HEK293 (cell line): ENCODE data around the gene ZNF653.
"Not testable (repeated sequence)": the region's sequence is repeated elsewhere in the genome, so short reads cannot be mapped to it uniquely, and the experiment has no call there.

Experiments
- CTCF ChIA-PET: fragments of 350-600 bp; formaldehyde crosslinking; extraction: SDS; loops from one replicate; lab custom pipeline; 2021; ENCODE audit warnings: antibody characterized with exemption; lab: Yijun Ruan, JAX
- POLR2A ChIA-PET: fragments of 300-600 bp; formaldehyde crosslinking; extraction: SDS; loops from one replicate; lab custom pipeline; 2020; ENCODE audit warnings: antibody characterized with exemption, inconsistent platforms; lab: Yijun Ruan, JAX
- H3K27ac ChIP-seq: fragments of 200-500 bp; sonication (Bioruptor generic); 2 replicates; pipeline ENCODE4 v1.5.1; 2014; ENCODE audit warnings: low read depth, low read length, control low read depth, inconsistent platforms; ENCODE audit errors: extremely low read depth
- H3K36me3 ChIP-seq, 2 experiments: fragments of 200-500 bp in 1 of 2; sonication (Bioruptor generic) in 1 of 2; 1 replicate in 1 of 2; 2 replicates in 1 of 2; pipeline ENCODE4 v1.5.1; 2014 to 2017; ENCODE audit warnings: inconsistent platforms in 2 of 2, low read length in 2 of 2; ENCODE audit not compliant: control insufficient read depth in 2 of 2, insufficient read depth in 1 of 2
- H3K4me1 ChIP-seq: fragments of 200-500 bp; sonication (Bioruptor generic); 2 replicates; pipeline ENCODE4 v1.5.1; 2014; ENCODE audit warnings: mild to moderate bottlenecking, low read length, inconsistent platforms; ENCODE audit not compliant: control insufficient read depth, insufficient read depth
- H3K4me3 ChIP-seq: 2 replicates; pipeline ENCODE4 v1.5.1; 2011; ENCODE audit warnings: low read depth, mild to moderate bottlenecking, control low read depth, low read length, moderate library complexity
- H3K9me3 ChIP-seq: fragments of 200-500 bp; sonication (Bioruptor generic); 2 replicates; pipeline ENCODE4 v1.5.1; 2014; ENCODE audit warnings: low read depth, low read length, inconsistent platforms; ENCODE audit not compliant: control insufficient read depth, insufficient read depth
- HOXC10 ChIP-seq: sonication (generic); formaldehyde crosslinking; IDR thresholded peaks from 2 replicates; pipeline ENCODE4 v1.8.1; 2023; ENCODE audit warnings: mild to moderate bottlenecking, missing genetic modification reagents
- KLF1 ChIP-seq: fragments of 450-650 bp; formaldehyde crosslinking; IDR thresholded peaks from 2 replicates; pipeline ENCODE4 v1.5.1; 2016; ENCODE audit warnings: missing biosample characterization, missing genetic modification characterization
- REPIN1 ChIP-seq: fragments of 450-650 bp; formaldehyde crosslinking; IDR thresholded peaks from 2 replicates; pipeline ENCODE4 v1.5.1; 2017; ENCODE audit warnings: missing biosample characterization, missing genetic modification characterization, low read depth
- YY2 ChIP-seq: fragments of 450-650 bp; formaldehyde crosslinking; IDR thresholded peaks from 2 replicates; pipeline ENCODE4 v1.5.1; 2016; ENCODE audit warnings: missing biosample characterization, missing genetic modification characterization
- ZBTB17 ChIP-seq: fragments of 450-650 bp; formaldehyde crosslinking; IDR thresholded peaks from 2 replicates; pipeline ENCODE4 v1.5.1; 2016; ENCODE audit warnings: missing biosample characterization, missing genetic modification characterization
- ZNF121 ChIP-seq: fragments of 450-650 bp; formaldehyde crosslinking; IDR thresholded peaks from 2 replicates; pipeline ENCODE4 v1.5.1; 2016; ENCODE audit warnings: missing biosample characterization, missing genetic modification characterization
- ZNF2 ChIP-seq: fragments of 450-650 bp; formaldehyde crosslinking; IDR thresholded peaks from 2 replicates; pipeline ENCODE4 v1.5.1; 2016; ENCODE audit warnings: missing biosample characterization, missing genetic modification characterization
- ZNF23 ChIP-seq: fragments of 450-650 bp; formaldehyde crosslinking; IDR thresholded peaks from 2 replicates; pipeline ENCODE4 v1.5.1; 2016; ENCODE audit warnings: missing biosample characterization, missing genetic modification characterization, borderline replicate concordance
- TF ChIP-seq, protein P1 (sequence below): fragments of 450-650 bp; formaldehyde crosslinking; IDR thresholded peaks from 2 replicates; pipeline ENCODE4 v1.5.1; 2016; ENCODE audit warnings: missing biosample characterization, missing genetic modification characterization, borderline replicate concordance
- TF ChIP-seq, protein P2 (sequence below): fragments of 450-650 bp; formaldehyde crosslinking; IDR thresholded peaks from 2 replicates; pipeline ENCODE4 v1.5.1; 2016; ENCODE audit warnings: missing biosample characterization, missing genetic modification characterization

The ZNF653 gene

DNA sequence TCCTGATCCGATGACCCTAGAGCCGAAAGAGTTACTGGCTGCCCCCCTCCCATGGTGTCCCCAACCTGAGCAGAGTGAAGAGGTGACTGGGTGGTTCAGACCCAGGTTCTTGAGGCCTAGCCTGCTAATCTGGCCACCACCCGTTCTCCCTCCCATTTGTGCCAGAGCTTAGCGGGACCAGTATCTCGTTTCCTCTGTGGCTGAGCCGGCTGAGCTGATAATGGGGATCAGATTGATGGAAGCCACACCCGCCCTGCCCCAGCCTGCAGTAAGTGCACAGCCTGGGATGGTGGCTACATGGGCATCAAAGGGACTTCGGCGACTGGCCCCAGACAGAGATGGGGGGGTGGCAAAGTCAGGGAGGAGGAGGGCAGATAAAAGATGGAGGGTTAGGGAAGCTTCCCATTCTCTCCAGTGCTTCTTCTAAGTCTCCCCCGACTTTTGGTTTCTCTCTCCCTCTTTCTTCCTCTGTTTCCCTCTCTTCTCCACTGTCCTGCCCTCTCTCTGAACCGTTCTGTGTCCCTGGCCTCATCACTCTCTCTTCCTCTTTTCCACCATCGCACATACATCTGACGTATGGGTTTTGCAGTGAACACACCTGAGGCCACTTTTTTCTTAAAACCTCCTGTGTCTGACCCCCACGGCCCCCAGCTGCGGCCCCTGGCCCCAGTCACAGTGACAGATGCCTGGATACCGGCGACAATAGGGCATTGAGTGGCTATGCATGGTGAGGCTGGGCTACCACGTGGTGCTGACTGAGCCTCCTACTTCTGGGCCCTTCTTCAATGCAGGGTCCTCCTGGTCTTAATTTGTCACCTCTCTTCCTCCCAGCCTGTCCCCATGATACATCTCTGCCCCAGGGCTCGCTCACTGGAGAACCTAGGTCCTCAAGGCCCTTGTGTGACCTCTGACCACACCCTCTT lies 27.2 kb downstream of the ZNF653 start:
- Histone ChIP-seq H3K4me1 (no peaks in the 10 kb centered on the region), H3K4me3 (no peak overlapping the region), H3K36me3 (no peaks in the 10 kb centered on the region), H3K27ac (no peak overlapping the region), H3K9me3 (no peaks in the 10 kb centered on the region)
- ChIA-PET CTCF (interaction anchor here (0.8 kb wide), 1 partner anchor 9 kb away, joined by 4 read pairs; no protein-coding TSS in a partner anchor), POLR2A (no interaction called here)
- TF ChIP-seq YY2 (tag by site-specific recombination) (no peak), KLF1 (tag by site-specific recombination) (peak; percentile 61)

DNA sequence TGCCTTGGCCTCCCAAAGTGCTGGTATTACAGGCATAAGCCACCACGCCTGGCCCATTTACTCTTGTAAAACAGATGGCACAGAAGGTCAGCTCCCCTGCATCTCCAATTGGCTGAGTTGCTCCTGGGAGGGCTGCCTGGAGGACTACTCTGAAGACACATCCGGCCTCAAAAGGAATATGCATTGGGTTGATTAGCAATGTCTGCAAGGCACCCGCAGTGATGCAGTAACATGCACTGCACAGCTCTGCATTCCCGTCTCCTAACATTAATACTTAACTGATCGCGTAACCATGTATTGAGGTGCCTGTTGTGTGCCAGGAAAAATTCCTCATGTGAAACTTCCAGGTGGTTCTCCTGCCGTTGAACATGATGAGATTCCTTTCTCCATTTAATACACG lies 29.8 kb downstream of the ZNF653 start:
- peak; percentile 15; the same call in 1 of the 2 replicates for TF ChIP-seq ZNF23 (tag by site-specific recombination)
- no peak for TF ChIP-seq HOXC10
- peak; percentile 62 for TF ChIP-seq ZBTB17 (tag by site-specific recombination)
- TF ChIP-seq, protein P1, sequence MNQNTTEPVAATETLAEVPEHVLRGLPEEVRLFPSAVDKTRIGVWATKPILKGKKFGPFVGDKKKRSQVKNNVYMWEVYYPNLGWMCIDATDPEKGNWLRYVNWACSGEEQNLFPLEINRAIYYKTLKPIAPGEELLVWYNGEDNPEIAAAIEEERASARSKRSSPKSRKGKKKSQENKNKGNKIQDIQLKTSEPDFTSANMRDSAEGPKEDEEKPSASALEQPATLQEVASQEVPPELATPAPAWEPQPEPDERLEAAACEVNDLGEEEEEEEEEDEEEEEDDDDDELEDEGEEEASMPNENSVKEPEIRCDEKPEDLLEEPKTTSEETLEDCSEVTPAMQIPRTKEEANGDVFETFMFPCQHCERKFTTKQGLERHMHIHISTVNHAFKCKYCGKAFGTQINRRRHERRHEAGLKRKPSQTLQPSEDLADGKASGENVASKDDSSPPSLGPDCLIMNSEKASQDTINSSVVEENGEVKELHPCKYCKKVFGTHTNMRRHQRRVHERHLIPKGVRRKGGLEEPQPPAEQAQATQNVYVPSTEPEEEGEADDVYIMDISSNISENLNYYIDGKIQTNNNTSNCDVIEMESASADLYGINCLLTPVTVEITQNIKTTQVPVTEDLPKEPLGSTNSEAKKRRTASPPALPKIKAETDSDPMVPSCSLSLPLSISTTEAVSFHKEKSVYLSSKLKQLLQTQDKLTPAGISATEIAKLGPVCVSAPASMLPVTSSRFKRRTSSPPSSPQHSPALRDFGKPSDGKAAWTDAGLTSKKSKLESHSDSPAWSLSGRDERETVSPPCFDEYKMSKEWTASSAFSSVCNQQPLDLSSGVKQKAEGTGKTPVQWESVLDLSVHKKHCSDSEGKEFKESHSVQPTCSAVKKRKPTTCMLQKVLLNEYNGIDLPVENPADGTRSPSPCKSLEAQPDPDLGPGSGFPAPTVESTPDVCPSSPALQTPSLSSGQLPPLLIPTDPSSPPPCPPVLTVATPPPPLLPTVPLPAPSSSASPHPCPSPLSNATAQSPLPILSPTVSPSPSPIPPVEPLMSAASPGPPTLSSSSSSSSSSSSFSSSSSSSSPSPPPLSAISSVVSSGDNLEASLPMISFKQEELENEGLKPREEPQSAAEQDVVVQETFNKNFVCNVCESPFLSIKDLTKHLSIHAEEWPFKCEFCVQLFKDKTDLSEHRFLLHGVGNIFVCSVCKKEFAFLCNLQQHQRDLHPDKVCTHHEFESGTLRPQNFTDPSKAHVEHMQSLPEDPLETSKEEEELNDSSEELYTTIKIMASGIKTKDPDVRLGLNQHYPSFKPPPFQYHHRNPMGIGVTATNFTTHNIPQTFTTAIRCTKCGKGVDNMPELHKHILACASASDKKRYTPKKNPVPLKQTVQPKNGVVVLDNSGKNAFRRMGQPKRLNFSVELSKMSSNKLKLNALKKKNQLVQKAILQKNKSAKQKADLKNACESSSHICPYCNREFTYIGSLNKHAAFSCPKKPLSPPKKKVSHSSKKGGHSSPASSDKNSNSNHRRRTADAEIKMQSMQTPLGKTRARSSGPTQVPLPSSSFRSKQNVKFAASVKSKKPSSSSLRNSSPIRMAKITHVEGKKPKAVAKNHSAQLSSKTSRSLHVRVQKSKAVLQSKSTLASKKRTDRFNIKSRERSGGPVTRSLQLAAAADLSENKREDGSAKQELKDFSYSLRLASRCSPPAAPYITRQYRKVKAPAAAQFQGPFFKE (tag by site-specific recombination): no peak
- no peak overlapping the region for H3K27ac ChIP-seq
- no peak overlapping the region for H3K4me3 ChIP-seq
- H3K36me3 ChIP-seq: no peaks in the 10 kb centered on the region
- POLR2A ChIA-PET: no interaction called here
- CTCF ChIA-PET: interaction anchor here (2.0 kb wide), 1 partner anchor 95 kb away, joined by 9 read pairs; no protein-coding TSS in a partner anchor
- H3K4me1 ChIP-seq: no peaks in the 10 kb centered on the region
- no peaks in the 10 kb centered on the region for H3K9me3 ChIP-seq

DNA sequence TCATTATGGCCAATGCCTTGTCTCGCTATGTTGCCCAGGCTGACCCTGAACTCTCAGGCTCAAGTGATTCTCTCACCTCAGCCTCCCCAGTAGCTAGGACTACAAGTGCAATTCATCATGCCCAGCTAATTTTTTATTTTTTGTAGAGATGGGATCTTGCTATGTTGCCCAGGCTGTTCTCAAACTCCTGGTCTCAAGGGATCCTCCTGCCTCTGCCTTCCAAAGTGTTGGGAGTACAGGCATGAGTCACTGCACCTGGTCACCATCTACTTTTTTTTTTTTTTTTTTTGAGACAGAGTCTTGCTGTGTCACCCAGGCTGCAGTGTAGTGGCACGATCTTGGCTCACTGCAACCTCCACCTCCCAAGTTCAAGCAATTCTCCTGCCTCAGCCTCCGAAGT lies 30.3 kb downstream of the ZNF653 start:
- POLR2A ChIA-PET, H3K4me1 ChIP-seq, H3K27ac ChIP-seq: not testable (repeated sequence)
- peak; percentile 80 for TF ChIP-seq ZNF121 (tag by site-specific recombination)
- TF ChIP-seq, all 188 proteins: peak for 1; not testable (repeated sequence) for 187
- H3K36me3 ChIP-seq, CTCF ChIA-PET, H3K4me3 ChIP-seq, H3K9me3 ChIP-seq: not testable (repeated sequence)

DNA sequence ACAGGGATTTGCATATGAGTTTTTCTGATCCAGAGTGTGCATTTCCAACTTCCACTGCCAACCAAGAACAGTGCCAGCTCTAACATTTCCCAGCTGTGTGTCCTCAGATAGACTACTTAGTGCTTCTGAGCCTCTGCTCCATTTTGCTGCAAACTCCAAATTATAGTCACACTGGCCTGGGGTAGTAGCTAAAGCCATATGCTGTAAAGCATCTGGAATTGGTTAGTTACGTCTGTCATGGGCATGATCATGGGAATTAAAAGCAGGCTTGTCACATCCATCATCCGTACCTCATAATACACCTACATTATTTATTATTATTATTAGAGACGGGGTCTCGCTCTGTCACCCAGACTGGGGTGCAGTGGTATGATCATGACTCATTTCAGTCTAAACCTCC lies 31.9 kb downstream of the ZNF653 start:
- H3K9me3 ChIP-seq: no peaks in the 10 kb centered on the region
- CTCF ChIA-PET: interaction anchor here (0.5 to 1.5 kb wide), 2 partner anchors 21 to 92 kb away, joined by 3 to 6 read pairs; no protein-coding TSS in a partner anchor
- no peaks in the 10 kb centered on the region for H3K4me1 ChIP-seq
- H3K27ac ChIP-seq: no peak overlapping the region
- POLR2A ChIA-PET: interaction anchor here (0.6 kb wide), 1 partner anchor 856 kb away, joined by 4 read pairs; no protein-coding TSS in a partner anchor
- H3K4me3 ChIP-seq: no peak overlapping the region
- H3K36me3 ChIP-seq: no peaks in the 10 kb centered on the region
- TF ChIP-seq, protein P2, sequence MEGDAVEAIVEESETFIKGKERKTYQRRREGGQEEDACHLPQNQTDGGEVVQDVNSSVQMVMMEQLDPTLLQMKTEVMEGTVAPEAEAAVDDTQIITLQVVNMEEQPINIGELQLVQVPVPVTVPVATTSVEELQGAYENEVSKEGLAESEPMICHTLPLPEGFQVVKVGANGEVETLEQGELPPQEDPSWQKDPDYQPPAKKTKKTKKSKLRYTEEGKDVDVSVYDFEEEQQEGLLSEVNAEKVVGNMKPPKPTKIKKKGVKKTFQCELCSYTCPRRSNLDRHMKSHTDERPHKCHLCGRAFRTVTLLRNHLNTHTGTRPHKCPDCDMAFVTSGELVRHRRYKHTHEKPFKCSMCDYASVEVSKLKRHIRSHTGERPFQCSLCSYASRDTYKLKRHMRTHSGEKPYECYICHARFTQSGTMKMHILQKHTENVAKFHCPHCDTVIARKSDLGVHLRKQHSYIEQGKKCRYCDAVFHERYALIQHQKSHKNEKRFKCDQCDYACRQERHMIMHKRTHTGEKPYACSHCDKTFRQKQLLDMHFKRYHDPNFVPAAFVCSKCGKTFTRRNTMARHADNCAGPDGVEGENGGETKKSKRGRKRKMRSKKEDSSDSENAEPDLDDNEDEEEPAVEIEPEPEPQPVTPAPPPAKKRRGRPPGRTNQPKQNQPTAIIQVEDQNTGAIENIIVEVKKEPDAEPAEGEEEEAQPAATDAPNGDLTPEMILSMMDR (tag by site-specific recombination): no peak
- TF ChIP-seq ZNF23 (tag by site-specific recombination) (no peak), ZNF2 (no peak), REPIN1 (tag by site-specific recombination) (no peak)
- TF ChIP-seq, protein P1 (tag by site-specific recombination): no peak
